Suppressor macrophage treated with lipopolysaccharide for 4 hours (primary cell): ENCODE results near the gene AHDC1.

Experiments used
- DNase-seq: peaks from one replicate; pipeline ENCODE4 v3.0.0-alpha.2; 2020

AHDC1 gene

DNA sequence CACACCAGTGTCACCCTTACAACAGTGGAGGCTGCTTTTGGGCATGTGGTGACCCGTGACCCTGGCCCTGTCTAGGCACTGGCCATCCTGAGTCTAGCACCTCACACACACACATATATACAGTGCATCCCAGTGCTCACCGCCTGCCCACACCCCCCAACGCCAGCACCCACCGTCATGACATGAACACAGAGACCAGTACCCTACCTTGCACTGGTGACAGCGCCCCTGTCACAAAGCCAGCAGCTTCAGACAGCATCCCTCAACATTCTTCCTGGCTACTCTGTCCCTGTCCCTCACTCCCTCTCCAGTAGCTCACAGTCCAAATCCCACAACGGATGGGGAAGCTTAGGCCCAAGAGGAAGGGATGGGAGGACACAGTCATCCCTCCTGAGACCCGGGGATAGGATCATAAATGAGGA, 27.1 kb downstream of the AHDC1 start:
- no peak for DNase-seq

DNA sequence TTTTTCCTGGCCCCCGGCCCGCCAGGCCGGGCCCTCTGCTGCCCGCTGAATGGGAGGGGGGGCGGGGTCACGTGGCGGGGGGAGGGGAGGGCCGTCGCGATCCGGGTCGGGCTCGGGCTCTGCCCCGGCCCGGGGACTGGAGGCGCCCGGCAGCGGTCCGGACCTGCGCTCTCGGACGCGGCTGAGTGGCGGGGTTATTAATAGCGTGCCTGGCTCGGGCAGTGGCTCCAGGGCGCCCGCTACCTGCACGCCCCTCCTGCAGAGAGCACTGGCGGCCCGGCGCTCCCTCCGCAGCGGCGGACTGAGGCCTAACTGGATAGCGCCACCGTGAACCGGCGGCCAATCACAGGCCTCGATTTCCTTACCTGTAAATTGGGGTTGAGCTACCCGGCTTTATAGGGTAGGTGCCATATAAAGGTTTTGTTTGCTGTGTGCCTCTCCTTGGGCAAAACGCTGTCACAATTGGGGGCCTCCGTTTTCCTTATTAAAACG, 28.1 kb downstream of the AHDC1 start:
- DNase-seq = no peak

DNA sequence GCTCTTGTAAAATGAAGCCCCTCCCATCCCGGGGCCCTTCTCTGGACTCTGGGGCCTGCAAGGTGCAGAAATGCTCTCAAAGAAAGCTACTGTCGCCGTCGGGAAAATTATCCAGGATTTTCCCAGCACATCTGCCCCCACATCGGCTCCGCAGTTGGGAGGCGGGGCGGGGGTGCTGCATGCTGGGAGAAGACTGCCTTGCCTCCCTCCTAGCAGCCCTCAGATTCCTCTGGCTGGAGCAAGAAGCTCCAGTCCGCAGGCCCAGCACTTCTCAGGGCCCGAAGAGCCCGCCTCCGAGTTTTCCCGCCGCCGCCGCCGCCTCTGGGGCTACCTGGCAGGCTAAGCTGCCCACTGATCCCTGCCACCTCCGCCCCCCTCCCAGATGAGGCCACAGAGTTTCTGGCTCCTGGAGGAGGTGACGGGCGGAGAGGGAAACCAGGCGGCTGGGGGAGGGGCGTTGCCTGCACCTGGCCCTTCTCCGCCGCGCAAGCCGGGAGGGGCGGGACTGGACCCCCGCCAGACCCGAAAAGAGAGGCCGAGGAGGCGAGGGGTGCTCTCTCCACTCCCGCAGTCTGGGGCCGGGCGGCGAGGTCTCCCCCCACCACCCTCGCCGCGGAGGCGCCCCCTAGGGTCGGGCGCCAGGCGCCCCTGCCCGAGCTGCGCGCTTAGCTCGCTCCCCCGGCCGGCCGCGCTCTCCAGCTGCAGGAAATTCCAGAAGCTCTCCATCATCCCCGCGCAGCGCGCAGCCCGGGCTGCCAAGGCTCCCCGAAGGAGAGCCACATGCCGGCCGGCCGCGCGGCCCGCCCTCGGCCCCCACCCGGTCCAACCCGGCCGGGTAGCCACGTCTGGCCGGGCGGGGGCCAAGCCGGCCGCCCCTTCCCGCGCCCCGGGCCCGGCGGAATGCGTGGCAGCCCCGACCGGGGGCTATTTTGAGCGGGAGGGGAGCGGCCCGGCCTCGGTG, 28.8 kb downstream of the AHDC1 start:
- DNase-seq = no peak

DNA sequence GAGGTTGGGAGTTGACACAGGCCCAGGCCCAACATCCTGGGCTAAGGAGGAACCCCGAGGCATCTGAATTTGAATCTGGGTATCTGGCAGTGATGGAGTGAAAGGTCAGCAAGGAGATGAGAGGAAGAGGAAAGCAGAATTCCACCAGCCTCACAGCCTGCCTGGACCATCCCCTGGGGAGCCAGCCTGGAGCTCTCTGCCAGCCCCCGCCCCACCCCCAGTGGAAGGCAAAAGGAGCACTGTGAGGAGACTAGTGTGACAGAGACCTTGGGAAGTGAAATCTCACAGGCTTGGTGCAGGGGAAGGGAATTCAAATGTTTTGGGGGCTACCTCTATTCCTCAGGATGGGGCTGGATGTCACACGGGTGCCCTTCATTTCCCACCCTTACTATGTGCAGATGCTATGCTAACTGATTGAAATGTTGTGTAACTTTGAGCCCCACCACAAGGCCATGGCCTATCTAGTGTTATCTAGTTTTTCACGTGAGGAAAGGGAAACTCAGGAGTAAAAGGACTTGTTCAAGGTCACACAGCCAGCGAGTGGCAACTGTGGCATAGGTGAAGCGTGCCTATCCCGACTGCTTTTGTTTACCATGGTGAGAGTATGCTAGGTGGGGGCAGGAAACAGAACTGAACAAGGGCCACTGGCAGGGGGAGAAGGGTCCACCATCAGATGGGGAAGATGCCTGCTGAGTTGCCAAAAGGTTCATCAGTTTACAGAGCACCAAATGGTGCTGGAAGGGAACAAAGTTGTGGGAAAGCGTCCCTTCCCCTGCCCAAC, 29.8 kb downstream of the AHDC1 start:
- no peak for DNase-seq

DNA sequence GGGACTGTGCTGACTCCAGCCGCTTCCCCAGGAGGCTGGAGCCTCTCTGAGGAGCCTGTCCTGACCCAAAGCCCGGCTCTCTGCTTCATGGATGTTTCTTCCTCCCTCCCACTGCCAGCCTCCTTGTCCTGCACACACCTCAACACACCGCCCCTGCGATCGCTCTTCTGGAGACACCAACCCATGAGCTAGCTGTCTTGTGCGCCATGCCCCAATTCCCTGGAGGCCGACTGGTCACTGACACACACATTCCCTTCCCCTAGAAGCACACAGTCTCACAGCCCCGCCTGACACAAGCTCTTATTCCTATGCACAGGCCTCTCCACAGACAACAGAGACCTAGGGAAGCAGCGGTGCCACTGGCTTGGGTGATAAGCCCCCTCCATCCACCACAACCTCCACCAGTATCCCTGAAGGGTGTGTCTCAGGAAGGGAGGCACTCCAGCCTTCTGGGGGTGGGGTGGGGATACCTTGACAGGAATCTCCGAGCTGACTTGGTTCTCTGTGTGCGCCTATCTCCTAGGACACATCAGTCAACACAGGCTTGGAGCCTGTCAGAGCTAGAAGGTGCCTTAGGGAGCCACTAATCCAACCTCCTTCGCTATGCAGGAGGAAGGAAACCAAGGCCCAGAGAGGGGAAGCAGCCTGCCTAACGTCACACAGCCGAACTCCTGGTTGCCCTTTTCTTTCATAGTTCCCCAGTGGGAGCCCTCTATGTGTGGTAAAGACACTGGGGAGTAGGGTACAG, 31.1 kb downstream of the AHDC1 start:
- DNase-seq = no peak

DNA sequence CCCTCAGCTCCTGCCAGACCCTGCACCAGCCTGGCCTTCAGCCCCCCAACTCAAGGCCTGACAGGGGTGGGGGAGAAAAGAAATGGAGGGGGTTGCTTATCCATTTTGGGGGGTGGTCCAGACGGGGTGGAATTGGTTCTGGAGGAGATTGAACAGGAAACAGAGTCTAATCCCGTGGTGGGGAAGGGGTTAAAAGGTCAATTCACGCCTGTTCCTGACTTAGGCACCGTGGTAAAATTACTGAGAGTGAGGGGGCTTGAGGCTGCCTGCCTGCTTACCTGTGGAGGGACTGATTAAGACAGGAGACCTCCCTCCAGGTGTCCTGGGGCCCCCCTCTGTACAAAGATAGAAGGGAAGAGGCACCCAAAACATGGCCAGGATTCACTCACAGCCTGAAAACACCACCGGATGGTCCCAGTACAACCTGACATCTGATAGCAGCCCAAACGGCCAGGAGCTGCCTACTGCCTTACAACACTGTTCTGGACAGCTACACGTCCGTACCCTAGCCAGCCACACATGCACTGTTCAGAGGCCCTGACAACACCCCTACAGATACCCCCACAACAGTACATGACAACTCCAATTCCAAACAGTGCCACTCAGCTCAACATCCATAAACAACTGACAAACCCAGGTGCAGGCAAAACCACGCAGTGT, 31.8 kb downstream of the AHDC1 start:
- no peak for DNase-seq

DNA sequence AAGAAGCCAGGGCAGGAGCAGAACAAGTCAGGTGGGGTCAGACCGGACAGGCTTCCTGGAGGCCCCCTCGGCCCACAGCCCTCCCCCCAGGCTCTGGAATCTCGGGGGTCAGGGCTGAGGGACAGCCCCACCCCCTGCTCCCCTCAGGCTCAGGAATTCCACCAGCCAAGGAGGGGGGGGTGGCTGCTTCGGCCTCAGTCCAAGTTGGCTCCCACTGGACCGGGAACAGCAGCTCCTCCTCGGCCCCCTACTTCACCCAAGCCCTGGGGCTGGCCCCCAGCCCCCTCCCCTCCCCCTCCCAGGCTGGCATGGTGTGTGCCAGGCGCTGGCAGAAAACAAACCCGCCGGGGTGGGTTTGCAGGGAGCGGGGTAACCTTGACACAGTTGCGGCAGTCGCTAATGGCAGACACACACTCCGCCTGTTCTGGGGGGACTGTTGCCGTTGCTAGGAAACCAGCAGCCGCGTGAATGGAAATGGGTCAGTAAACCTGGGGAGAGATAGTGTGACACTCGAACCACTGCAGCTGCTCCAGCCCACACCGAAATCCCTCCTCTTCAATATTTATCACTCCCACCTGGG, 32.4 kb downstream of the AHDC1 start:
- no peak for DNase-seq

DNA sequence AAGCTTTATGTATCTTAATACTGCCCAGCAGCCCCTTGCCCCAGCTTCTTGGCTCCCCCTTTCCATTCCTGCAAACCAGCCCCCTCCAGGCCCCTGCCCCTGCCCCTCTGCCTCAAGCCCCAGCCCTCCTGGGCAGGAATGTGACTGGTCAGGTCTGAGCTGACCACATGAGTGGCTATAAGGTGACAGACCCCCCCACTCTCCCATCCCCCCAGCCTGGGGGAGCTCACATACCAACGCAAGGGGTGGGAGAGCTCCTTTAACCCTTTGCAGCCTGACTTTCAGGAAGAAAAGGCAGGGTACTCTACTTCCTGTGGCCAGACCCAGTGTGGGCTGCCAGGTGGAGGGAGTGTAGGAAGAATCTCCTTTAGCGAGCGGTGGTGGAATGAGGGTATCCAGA, 33.2 kb downstream of the AHDC1 start:
- DNase-seq = no peak

DNA sequence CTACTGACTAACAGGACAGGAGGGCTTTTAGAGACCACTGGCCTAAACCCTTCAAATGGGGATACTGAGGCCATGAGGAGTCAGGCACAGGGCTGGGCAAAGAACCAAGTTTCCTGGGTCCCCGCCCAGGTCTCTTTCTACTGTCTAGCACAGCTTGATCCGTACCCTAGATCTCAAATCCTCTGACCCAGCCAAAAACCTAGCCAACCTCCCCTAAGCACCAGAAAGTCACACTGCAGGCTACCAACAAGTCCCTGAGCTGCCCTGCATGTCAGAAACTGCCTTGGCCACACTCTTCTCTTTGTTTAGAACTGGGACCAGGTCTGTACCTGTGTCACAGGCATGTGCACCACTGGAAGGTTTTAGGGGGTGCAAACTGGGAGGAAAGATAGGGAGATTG, 33.6 kb downstream of the AHDC1 start:
- DNase-seq = no peak

DNA sequence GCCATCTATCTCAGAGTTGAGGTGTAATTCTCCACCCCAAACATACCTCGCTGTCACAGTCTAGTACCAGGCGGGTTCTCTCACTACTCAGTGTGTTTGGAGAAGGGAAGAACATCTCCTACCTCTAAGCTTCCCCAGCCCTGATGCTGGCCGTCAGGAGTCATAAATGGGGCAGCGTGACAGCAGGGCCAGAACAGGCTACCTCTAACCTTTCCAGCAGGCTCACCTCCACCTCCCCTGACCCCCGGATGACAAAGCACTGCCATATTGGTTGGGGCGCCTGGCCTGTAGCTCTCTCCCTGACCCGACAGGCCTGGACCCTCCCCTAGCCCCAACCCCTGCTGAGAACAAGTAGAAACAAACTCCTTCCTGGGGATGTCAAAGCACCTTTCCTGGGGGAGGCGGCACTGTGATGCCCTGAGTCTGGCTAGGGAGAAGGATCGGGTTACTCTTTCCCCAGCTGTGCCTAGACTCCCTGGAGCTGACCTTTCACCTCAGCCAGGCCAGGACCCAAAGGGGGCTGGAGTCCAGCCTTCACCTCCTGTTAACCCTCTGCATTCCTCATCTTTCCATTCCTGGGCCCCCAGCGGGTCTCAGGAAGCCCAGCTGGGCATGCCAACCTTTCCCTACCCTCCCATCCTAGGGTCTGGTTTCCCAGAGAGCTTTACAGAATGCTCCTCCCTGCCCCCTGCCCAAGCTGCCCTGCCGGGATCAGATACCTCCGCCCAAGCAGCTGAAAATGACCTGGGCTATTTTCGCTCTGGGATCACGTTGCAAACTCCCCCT, 34.2 kb downstream of the AHDC1 start:
- no peak for DNase-seq

DNA sequence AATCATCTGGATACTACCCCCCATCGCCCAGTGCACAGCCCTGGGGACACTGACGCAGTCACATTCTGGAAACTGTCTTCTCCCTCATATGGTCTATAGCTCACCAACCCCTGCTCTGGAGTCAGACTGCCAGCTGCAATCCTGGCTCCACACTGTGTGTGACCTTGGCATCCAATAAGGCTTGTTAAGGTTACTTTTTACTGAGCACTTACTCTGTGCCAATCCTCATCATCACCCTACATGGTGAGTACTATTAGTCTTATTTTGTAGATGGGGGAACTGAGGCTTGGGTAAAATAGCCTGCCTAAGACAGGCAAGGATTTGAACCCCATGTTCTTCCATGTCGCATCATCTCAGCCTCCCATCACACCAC, 34.9 kb downstream of the AHDC1 start:
- DNase-seq = no peak

DNA sequence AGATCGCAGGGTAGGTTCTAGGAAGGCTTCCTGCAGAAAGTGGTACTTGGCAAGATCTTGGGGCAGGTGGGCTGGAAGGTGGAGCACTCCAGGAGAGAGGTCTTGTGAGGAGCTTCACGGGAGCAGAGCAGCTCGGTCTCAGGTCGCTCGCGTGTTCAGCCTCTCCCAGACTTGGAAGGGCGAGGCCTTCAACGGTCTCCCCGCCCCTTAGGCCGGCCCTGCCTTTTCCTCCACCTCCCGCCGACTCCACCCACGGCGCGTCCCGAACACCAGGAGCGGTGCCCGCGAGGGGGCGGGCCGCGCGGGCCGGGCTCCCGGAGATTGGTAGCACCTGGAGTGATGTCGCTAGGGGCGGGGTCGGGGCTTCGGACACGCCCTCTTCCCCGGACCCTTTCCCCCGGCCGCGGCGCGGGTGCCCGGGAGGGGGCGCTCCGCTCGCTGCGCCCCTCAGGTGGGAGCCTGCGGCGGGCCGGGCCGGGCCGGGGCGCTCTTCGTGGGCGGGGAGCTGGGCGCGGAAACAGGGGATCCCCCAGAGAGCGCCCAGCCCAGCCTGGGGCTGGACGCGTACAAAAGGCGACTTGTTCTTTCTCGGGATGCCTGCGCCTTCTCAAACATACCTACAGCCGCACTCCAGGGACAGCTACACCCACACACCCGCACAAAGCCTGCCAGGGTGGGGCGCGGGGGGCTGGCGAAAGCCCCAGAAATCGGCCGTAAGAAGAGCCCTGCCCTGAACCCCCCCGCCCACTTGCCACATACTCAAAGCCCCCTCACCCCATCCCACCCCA, 35.5 kb downstream of the AHDC1 start:
- DNase-seq = peak; percentile 89

DNA sequence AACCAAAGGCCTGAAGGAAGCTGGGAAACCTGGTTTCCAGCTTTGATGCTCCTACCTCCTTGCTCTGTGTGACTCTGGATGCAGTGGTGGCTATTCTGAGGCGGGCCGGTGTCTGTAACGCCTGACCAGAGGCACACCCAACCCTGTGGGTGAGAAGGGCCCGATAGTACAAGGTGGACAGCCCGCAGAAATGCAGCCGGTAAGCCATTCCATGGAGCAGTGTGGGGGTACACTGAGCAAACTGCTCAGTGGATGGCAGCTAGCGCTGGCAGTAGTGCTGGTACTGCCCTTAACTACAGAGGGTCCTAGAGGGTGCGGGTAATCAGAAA, 36.0 kb downstream of the AHDC1 start:
- DNase-seq = no peak

DNA sequence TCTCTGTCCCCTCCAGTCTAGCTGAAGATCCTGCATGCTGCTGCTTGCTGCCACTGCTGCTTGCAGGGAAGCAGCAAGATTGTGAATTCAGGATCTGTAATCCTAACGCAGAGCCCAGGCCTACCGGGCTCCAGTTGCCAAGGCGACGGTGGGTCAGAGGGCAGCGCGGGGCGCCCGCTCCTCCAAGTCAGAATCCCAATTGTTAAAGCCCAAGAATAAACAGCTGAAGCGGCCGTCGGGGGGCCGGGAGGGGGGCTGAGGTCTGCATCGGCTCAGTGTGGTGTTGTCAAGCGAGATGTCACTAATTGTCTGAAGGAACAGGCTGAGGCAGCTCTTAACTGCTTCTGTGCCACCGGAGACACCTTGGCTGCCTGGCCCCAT, 36.8 kb downstream of the AHDC1 start:
- no peak for DNase-seq

DNA sequence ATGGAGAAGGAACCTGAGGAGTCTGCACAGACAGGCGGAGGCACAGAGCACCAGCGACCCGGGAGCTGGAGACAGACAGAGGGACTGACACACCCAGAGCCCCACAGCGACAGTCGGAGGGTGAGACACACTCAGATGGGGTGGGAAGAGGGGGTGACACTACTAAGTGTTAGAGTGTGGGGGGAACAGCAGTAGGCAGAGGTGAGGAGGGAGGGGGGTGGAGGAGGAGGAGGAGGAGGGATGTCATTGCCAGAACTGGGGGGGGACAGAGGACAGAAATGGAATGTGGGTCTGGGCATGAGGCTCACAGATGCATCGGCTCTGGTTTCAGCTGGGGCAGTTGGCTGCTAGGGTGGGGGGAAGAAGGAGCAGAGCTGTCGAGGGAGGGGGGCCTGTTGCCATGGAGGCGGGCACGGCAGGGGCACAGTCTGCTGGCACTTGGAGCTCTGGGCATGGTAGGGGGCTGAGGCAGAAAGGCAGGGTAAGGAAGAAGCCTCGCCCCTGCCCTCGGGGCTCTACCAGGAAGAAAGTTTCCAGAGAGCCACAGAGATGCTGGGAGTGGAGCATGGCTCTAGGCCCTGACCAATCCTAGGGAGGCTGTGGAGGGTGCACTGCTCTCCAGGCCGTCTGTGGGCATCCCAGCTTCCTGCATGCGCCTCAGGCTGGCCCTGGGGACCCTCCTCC, 37.3 kb downstream of the AHDC1 start:
- no peak for DNase-seq

DNA sequence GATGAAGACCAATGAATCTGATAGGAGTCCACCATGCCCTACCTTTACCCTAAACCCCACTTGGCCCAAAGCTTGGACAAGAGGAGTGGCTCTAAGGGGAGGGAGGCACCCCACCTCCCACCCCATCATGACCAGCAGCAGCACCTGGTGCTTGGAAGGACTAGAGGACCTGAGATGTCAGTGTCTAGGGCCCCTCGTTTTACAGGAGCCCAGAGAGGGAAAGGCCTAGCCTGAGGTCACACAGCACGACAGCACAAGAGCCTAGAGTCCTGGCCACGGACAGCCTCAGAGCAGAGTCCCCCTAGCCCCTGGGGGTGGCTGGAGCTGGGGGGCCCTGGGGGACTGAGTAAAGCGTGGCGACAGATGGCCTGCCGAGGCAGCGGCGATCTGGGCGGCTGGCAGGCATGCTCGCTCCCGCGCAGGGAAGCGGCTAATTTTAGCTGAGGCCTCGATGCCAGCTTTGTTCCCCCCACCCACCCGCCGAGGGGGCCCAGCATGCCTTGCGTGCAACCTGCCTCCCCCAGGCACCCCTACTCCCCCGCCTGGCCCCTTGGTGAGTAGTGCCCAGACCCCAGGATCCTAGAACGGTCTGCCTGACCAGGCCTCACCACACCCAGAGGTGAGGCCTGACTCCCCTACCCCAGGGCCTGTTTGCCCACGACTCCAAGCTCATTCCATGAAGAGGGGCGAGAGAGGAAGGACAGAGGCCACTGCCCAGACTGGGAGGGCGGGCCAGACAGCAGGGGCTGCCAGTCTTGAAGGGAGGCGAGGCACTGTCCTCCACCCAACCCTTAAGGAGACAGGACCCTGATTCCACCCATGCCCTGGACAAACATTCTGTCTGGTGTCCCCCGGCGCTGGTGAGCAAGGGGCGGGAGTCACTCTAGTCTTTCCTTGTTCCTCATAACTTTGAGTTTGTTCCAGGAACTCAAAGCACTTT, 39.0 kb downstream of the AHDC1 start:
- DNase-seq = no peak

DNA sequence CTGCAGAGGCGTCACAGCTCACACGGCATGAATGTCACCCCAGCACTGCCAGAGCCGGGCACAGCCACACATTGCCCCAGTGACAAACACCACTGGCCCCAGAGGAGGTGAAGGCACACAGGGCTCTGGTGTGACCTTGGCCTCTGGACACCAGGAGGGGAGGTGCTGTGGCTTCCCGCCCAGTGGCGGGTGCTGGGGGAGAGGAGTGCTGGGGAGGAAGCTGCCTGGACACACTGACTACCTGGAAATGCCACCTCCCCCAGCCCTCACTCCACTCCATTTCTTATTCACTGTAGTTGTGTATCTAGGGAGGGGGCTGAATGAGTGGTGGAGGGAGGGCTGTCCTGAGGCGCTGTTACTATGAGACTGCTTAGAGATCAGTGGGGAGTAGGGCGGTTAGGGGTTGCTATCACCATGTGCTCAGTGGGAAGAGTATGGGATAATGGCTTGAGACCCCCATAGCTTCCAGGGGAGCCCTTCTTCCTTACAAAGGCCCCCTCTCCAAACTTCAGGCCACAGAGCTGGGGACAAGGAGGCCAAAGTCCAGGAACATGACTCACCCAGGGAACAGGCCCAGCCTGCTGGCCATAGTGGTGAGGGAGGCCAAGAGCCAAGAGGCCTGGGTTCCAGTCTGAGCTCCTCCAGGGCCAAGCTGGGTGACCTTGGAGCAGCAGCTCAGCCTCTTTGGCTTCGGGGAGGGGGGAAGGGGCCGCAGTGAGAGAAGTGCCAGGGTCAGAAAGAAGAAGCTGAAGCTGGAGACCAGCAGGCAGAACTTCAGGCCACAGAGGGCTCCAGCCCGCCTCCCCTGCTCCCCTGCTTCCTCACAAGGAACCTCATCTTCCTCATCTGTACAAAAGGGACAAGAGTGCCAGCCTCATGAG, 40.1 kb downstream of the AHDC1 start:
- DNase-seq = peak; percentile 15

DNA sequence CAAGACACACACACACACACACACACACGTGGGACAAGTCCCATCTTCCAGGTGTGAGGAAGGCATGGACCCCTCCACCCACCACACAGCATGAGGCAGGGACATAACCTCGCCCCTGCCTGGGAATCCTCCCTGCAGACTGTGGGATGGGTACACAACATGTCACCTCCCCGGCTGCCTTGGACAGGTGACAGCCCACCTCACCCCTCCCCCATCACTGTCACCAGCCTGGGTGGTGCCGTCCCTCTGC, 40.7 kb downstream of the AHDC1 start:
- no peak for DNase-seq
